Measurements from ENCODE around the gene DENND5A.
"Not testable (repeated sequence)": the region's sequence is repeated elsewhere in the genome, so short reads cannot be mapped to it uniquely, and the experiment has no call there.

Gene DENND5A

DNA sequence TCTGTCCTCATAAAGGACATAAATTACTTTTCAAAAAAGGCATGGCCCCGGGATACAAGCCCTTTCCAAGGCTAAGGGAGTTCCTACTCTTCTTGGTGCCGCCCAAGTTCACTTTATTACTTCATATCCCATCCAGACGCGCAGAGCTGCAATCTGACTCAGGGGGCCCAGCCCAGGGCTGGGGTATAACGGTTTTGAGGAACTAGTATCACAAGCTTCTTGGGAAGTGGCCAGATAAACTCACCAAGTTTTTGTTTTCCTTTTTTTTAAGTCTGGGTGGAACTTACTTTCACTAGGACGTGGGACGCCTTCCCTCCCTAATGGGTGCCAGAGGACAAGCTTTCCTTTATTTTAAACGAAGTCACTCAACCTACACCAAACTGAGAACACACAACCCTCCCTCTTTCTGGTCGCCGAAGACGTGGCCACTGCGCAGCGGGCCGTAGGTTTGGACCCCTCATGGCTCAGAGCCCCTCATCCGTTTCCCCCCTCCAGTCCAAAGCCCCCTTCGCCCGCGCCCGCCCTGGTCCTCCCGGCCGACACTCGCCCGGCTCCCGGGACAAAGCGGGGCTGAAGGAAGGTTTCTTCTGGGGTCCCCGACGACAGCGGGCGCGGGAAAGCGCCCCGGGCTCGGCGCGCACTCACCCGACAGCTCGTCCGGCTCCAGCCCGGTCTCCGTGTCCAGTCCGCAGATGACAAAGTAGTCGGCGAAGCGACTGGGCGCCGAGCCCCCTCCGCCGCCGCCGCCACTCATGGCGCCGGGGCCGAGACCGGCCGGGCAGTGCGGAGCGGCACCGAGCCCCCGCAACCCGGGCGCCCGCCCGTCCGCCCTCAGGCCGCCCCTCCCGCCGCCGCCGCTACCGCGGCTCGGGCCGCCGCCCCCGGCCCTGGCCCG is 587 bp downstream of the DENND5A start:
- DNase-seq, result peak; percentile 67

GRCh38 chr11:9263840-9264315 is 1.3 kb downstream of the DENND5A start:
- no peak for DNase-seq

DNA sequence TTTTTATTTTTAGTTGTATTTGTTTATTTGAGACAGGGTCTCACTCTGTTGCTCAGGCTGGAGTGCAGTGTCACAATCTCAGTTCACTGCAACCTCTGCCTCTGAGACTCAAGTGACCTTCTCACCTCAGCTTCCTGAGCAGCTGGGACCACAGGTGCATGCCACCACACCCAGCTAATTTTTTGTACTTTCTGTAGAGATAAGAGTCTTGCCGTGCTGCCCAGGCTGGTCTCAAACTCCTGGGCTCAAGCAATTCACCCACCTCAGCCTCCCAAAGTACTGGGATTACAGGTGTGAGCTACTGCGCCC is 4.4 kb downstream of the DENND5A start:
- DNase-seq, result not testable (repeated sequence)

GRCh38 chr11:9259981-9260837 is 4.9 kb downstream of the DENND5A start:
- DNase-seq, result no peak

DNA sequence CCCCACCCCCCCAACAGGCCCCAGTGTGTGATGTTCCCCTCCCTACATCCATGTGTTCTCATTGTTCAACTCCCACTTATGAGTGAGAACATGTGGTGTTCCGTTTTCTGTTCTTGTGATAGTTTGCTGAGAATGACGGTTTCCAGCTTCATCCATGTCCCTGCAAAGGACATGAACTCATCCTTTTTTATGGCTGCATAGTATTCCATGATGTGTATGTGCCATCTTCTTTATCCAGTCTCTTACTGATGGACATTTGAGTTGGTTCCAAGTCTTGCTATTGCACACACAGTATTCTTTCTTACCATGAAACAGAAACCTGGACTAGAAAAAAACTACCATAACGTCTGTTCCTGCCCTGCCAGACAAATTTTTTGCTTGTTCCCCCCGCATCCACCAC is 6.9 kb downstream of the DENND5A start:
- DNase-seq, result not testable (repeated sequence)

- DNase-seq, result no peak
These were observed 10.7 kb downstream of the DENND5A start for GRCh38 chr11:9254416-9254815.

DNA sequence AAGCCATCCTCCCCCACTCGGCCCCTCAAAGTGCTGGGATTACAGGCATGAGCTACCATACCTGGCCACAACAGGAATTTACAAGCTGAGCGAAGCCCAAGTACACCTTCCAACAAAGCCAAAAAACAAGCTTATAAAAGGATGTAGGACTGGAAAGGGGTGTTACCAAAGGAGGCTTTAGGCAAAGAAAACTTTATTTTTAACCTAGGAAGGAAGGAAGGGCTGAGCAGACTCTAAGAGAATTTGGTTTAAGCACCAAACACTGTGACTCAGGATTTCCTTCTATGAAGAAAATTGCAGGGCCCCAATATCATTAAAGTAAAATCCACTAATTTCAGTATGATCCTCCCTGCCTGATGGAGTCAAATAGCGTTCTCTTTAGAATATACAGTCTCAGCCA is 12.1 kb downstream of the DENND5A start:
- DNase-seq, result no peak

GRCh38 chr11:9251311-9251710 is 13.8 kb downstream of the DENND5A start:
- DNase-seq, result no peak

DNA sequence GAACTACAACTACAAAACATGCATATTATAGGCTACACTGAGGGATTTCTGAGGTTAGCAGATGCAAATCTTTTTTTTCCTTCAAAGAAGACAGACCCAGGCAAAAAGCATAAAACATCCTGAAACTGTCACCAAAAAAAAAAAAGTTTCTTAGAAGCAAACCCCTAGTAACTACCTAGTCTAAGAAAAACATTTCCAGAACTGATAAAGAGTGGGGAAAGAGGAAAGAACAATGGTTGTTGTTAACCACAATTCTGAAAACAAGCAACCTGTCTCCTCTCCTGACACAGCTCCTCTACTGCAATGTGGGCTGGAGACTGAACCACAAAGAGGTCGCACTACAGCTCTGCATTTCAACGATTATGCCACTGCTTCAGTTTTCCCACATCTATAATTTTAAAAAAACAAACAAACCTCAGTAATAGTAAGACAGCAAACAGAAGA is 15.0 kb downstream of the DENND5A start:
- DNase-seq, result no peak

- no peak for DNase-seq
These were observed 15.9 kb downstream of the DENND5A start for GRCh38 chr11:9249252-9249651.

- no peak for DNase-seq
These were observed 17.3 kb downstream of the DENND5A start for GRCh38 chr11:9247863-9248262.

DNA sequence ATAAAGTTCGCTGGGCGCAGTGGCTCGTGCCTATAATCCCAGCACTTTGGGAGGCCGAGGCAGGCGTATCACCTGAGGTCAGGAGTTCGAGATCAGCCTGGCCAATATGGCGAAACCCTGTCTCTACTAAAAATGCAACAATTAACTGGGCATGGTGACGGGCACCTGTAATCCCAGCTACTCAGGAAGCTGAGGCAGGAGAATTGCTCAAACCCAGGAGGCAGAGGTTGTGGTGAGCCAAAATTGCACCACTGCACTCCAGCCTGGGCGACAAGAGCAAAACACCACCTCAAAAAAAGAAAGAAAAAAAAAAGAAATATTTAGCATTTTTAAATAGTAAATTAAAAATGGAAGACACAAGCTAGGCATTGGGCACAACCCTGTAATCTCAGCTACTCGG is 28.9 kb downstream of the DENND5A start:
- DNase-seq, result not testable (repeated sequence)

DNA sequence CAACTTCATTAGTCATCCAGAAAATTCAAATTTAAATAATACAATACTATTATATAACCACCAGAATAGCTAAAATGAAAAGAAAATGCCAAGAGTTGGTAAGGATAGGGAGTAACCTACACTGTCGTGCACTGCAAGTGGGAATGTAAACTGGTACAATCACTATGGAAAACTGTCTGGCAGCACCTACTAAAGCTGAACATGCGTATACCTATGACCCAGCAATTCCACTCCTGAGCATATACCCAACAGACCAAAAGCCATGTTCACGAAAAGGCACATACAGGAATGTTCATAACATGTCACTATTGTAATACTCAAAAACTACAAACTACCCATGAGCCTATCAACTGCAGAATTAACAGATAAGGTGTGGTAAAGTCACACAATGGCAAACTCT is 32.7 kb downstream of the DENND5A start:
- no peak for DNase-seq

DNA sequence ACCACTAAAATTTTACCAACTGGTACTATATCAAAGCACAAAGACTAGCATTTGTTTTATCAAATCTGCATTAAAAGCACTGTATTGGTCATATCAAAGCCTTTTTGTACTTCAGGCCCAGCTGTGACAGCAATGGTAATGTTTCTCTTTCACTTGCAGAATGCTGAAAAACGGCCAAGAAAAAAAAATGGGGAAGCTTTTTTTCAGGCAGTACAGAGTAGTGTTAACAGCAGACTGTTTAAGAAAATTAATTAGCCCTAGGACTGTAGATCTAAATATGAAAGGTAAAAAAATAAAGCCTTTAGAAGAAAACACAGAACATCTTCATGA is 33.3 kb downstream of the DENND5A start:
- DNase-seq, result no peak

- no peak for DNase-seq
These were observed 34.9 kb downstream of the DENND5A start for GRCh38 chr11:9230296-9230695.

DNA sequence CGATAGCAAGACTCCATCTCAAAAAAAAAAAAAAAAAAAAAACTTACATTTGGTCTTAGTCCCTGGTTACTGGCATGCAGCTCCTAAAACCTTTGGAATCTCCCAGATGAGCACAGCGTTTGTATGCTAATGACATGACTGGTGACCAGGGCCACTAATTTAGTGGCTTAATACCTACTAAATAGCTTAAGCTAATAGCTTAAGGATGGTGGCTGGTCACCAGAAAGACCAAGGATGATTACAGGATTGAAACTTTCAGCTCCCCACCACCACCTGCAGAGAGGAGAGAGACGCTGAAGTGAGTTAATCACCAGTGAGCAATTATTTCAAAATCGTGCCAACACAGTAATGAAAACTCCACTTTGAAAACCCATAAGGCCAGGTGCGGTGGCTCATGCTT is 37.1 kb downstream of the DENND5A start:
- no peak for DNase-seq

DNA sequence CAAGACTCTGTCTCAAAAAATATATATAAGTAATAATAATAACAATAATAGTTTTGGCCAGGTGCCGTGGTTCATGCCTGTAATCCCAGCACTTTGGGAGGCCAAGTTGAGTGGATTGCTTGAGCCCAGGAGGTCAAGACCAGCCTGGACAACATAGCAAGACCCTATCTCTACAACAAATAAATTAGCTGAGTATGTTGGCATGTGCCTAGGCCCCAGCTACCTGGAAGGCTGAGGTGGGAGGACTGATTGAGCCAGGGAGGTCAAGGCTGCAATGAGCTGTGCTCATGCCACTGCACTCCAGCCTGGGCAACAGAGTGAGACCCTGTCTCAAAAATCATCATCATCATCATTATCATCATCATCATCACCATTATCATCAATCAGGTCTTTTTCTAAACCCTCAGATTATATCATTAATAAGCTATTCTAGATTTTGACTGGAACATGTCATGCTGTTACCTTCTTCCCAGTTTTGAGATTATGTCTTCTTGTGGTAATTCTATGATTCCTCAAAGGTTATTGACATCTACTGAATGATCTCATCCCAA is 39.3 kb downstream of the DENND5A start:
- no peak for DNase-seq

- no peak for DNase-seq
These were observed 42.5 kb downstream of the DENND5A start for GRCh38 chr11:9222654-9223053.

- not testable (repeated sequence) for DNase-seq
These were observed 44.3 kb downstream of the DENND5A start for GRCh38 chr11:9220853-9221252.

DNA sequence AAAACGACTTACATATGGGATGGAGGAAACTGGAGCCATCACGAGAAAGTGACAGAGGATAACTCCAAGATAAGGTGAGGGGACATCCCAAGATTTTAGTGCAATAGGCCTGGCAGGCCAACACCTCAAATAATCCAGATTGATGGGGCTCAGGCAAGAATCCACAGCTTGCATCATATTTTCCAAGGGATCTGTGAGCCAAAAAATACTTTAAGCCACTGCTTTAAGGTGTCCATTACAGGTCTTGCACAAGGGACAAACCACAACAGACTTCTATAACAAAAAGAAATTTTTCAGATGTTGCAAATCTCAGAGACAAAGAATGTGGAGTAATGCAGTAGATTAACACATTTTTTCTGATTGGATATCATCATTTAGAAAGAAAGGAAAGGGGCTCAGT is 45.6 kb downstream of the DENND5A start:
- no peak for DNase-seq

GRCh38 chr11:9219115-9219514 is 46.0 kb downstream of the DENND5A start:
- DNase-seq, result no peak

- DNase-seq, result peak; percentile 53
These were observed 50.4 kb downstream of the DENND5A start for GRCh38 chr11:9214765-9215164.

DNA sequence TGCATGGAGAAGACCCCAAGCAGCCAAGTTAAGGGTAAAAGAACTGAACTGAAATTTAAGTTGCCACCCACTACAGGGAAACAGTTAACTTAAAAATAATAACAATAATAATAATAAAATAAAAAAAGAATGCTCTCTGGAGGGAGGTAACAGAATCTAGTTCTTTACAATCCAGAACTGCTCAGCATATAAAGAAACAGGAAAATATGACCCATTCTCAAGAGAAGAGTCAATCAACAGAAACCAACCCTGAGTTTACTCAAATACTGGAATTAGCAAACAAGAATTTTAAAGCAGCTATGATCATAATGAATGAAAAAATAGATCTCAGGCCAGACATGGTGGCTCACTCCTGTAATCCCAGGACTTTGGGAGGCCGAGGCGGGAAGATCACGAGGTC is 53.8 kb downstream of the DENND5A start:
- no peak for DNase-seq

- DNase-seq, result no peak
These were observed 54.2 kb downstream of the DENND5A start for GRCh38 chr11:9210922-9211320.
